HAP-1 (cell line): Measurements from ENCODE around the gene PBRM1.

ENCODE experiments used
- DNase-seq, 2 experiments: peaks; one replicate each; pipeline ENCODE4 v3.0.0-alpha.2; 2016 to 2020; ENCODE audit warnings: low spot score in 2 of 2
- H3K27me3 ChIP-seq: fragments of 250-450 bp; sonication (Bioruptor Pico); 2 replicates; pipeline ENCODE4 v1.5.1; 2020; ENCODE audit warnings: low read depth, mild to moderate bottlenecking, moderate library complexity
- H3K36me3 ChIP-seq: fragments of 250-450 bp; sonication (Bioruptor Pico); replicated peaks from 2 replicates; pipeline ENCODE4 v1.5.1; 2020; ENCODE audit warnings: mild to moderate bottlenecking
- H3K4me1 ChIP-seq: fragments of 250-450 bp; sonication (Bioruptor Pico); 2 replicates; pipeline ENCODE4 v1.5.1; 2020; ENCODE audit warnings: mild to moderate bottlenecking
- H3K4me3 ChIP-seq: fragments of 250-450 bp; sonication (Bioruptor Pico); 2 replicates; pipeline ENCODE4 v1.5.1; 2020; ENCODE audit warnings: mild to moderate bottlenecking, moderate library complexity
- H3K9me3 ChIP-seq: fragments of 250-450 bp; sonication (Bioruptor Pico); 2 replicates; pipeline ENCODE4 v1.5.1; 2020; ENCODE audit warnings: mild to moderate bottlenecking, moderate library complexity
- in situ Hi-C: fragments of 300-500 bp; cut with MboI; formaldehyde crosslinking; loops from 3 replicates; pipeline ENCODE4 v1.14.3; 2020; ENCODE audit warnings: low sequenced_read_pairs, inconsistent platforms, mixed read lengths

PBRM1 gene

DNA sequence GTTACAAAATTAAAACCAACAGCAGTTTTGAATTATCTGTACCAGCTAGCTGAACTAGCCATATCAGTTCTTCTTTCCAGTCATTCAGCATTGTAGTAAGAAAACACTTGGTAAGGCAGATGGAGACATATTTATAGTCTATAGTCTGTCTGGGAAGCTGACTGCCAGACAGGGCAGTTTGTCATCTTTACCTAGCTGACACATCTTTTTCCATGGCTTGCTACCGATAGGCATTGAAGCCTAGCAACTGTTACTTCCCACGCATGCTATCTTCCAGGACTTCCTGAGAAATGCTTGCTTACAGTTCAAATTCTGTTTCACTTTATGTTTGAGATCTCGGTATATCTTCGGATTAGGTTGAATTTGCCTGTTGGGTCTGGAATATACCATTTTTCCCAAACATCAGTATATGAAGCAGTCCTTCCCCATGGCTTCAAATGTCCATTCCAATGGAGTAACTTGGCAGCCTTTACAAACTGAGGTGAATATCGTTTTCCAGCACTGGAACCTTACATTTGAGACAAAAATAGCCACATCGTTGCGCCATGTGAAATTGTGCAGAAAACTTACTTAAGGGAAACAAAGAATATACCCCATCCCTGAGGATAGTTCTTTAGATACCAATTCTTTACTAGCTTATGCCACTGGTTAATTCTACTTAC, 8.9 kb upstream of the PBRM1 start:
- Histone ChIP-seq H3K27me3 (no peaks in the 10 kb centered on the region), H3K9me3 (no peaks in the 10 kb centered on the region), H3K4me3 (no peak overlapping the region), H3K4me1 (no peaks in the 10 kb centered on the region), H3K36me3 (peaks cover 82% of the 10 kb centered on the region)
- in situ Hi-C loops: loop anchor here (25.0 kb wide), 1 partner anchor 432 kb away; no protein-coding TSS in a partner anchor
- no peak for DNase-seq

DNA sequence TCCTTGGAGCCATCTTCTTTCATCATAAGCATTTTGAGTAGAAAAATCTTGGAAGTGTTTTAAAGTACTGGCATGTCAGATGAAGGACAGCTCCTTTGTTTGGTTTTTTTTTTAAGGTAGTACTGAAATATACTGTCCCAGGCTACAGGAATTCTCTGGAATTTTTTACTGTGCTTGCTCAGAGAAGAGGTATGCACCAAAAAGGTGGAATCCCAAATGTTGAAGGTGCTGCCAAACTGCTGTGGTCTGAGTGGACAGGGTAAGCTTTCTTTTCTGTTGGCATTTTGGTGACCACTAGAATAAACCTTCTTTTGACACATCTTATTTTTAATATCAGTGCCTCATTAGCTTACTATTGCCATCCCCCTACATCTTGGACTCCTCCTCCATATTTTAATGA, 7.4 kb upstream of the PBRM1 start:
- no peak for DNase-seq
- Histone ChIP-seq H3K4me3 (no peak overlapping the region), H3K9me3 (no peaks in the 10 kb centered on the region), H3K4me1 (peaks cover under 1% of the 10 kb centered on the region; the same call in 1 of the 2 replicates), H3K27me3 (no peaks in the 10 kb centered on the region), H3K36me3 (peaks cover 96% of the 10 kb centered on the region)
- in situ Hi-C loops: loop anchor here (25.0 kb wide), 1 partner anchor 431 kb away; no protein-coding TSS in a partner anchor

DNA sequence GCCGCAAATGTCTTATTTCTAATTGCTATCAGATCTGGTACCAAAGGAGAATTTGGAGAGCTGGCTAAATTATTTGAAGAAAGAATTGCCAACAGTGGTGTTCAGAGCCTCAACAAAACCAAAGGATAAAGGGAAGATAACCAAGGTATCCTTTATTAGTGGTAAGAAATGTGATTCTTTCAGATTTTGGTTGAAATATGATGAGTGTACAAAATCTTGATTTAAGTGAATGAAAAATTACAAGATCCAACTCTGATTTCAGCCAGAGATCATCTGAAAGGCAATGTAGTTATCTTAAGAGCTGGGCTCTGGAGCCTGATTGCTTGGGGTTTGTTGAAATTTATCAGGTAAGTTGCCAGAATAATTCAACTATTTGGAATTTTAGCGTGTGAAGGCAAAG, 4.8 kb upstream of the PBRM1 start:
- in situ Hi-C loops: loop anchor here (25.0 kb wide), 1 partner anchor 428 kb away; no protein-coding TSS in a partner anchor
- Histone ChIP-seq H3K4me1 (peaks cover 8% of the 10 kb centered on the region), H3K4me3 (no peak overlapping the region)

DNA sequence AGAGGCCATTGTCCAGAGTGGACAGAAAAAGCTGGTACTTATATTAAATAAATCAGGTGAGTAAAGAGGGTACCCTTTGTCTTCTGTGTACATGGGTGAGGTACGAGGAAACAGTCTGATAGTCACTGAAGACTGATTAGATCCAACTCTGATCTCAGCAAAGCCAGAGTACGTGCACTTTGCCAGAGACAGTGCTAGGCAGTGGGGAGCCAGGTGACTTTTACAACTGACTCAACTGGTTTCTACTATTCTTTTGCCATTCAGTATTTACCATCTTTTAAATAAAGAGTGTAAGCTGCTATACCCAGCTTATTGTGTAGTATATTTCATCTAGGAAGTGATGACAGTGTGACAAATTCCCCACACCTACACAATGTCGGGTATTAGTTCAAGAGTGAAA, 3.4 kb upstream of the PBRM1 start:
- DNase-seq: no peak
- in situ Hi-C loops: loop anchor here (10.0 to 25.0 kb wide), 2 partner anchors 154 to 427 kb away; partner anchors contain the start of genes NT5DC2 and UQCC5
- H3K9me3 ChIP-seq: no peaks in the 10 kb centered on the region
- H3K36me3 ChIP-seq: peaks cover 82% of the 10 kb centered on the region
- no peak overlapping the region for H3K4me3 ChIP-seq
- no peaks in the 10 kb centered on the region for H3K27me3 ChIP-seq
- H3K4me1 ChIP-seq: peaks cover 14% of the 10 kb centered on the region

More for the DNA sequence above, 4.8 kb upstream of the PBRM1 start:
- Histone ChIP-seq H3K9me3 (no peaks in the 10 kb centered on the region), H3K27me3 (no peaks in the 10 kb centered on the region), H3K36me3 (peaks cover 96% of the 10 kb centered on the region)
- DNase-seq: no peak

DNA sequence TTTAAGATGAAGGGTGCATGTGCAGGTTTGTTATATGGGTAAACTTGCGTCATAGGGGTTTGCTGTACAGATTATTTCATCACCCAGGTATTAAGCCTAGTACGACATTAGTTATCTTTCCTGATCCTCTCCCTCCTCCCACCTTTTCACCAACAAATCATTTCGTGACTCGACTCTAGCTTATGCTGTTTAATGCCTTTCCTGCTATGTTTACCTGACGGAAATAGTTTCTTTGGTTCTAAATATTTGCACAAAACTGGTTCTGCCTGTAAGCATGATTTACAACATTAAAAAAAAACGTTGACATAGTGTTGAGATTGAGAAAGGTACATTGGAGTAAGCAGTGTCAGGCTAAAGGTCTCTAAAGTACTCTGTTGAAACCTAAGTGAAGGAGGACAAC, 2.6 kb upstream of the PBRM1 start:
- in situ Hi-C loops: loop anchor here (10.0 to 25.0 kb wide), 2 partner anchors 153 to 426 kb away; partner anchors contain the start of genes NT5DC2 and UQCC5
- no peak overlapping the region for H3K4me3 ChIP-seq
- DNase-seq: no peak
- no peaks in the 10 kb centered on the region for H3K9me3 ChIP-seq
- H3K4me1 ChIP-seq: peaks cover 15% of the 10 kb centered on the region
- no peaks in the 10 kb centered on the region for H3K27me3 ChIP-seq
- H3K36me3 ChIP-seq: peaks cover 73% of the 10 kb centered on the region

DNA sequence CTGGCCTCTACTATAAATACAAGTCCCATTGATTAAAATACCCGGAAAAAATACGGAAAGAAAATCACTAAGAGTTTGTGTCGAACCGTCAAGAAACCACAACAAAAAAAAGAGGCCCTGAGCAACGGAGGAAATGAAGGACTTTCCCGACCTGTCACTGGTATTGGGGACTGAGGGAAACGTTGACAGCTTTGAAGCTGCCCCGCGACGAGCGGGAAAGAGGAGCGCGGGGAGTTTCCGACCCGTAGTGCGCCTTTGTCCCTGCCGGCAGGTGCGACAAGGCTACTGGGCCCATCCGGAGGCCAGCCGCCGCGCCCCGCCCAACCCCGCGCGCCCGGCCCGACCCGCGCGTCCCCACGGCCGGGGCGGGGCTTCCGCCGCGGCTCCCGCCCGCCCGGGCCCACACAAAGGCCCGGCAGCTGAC, 416 bp downstream of the PBRM1 start:
- in situ Hi-C loops: loop anchor here (10.0 to 25.0 kb wide), 2 partner anchors 150 to 423 kb away; partner anchors contain the start of genes NT5DC2 and UQCC5
- no peaks in the 10 kb centered on the region for H3K9me3 ChIP-seq
- H3K4me1 ChIP-seq: peaks cover 17% of the 10 kb centered on the region
- no peaks in the 10 kb centered on the region for H3K27me3 ChIP-seq
- DNase-seq: peak; percentile 79 to 89
- peak overlapping the region; percentile 58 for H3K4me3 ChIP-seq
- H3K36me3 ChIP-seq: peaks cover 44% of the 10 kb centered on the region

DNA sequence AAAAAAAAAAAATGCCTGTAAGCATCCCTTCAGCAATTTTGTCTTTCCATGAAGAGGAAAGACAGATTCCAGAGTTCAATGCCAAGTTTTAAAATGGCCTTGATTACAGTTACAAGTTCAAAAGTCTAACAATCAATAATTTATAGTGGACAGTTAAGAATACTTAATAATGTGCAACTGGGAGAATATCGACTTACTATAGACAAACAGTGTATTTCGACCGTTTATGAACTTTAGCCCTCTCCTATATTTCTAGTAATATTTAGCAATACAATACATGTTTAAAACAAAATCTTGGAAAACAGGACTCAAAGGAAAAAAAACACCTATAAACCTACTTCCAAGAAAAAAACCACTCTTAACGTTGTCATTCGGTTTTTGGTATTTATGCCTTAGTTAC, 1.5 kb downstream of the PBRM1 start:
- DNase-seq: no peak
- in situ Hi-C loops: loop anchor here (10.0 to 25.0 kb wide), 2 partner anchors 149 to 422 kb away; partner anchors contain the start of genes NT5DC2 and UQCC5
- no peaks in the 10 kb centered on the region for H3K9me3 ChIP-seq
- H3K27me3 ChIP-seq: no peaks in the 10 kb centered on the region
- H3K4me3 ChIP-seq: no peak overlapping the region
- peaks cover 17% of the 10 kb centered on the region for H3K4me1 ChIP-seq
- H3K36me3 ChIP-seq: peaks cover 37% of the 10 kb centered on the region

DNA sequence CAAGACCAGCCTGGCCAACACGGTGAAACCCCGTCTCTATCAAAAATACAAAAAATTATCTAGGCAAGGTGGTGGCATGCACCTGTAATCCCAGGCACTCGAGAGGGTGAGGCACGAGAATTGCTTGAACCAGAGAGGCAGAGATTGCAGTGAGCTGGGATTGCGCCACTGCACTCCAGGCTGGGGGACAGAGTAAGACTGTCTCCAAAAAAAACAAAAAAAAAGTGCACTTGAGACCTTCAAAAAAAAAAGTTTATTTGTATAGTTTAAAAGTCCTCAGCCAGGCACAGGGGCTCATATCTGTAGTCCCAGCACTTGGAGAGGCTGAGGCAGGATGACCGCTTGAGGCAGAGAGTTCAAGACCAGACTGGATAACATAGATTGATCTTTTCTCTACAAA, 2.1 kb downstream of the PBRM1 start:
- Histone ChIP-seq H3K4me3 (no peak overlapping the region), H3K27me3 (no peaks in the 10 kb centered on the region), H3K36me3 (peaks cover 37% of the 10 kb centered on the region), H3K9me3 (no peaks in the 10 kb centered on the region), H3K4me1 (peaks cover 17% of the 10 kb centered on the region)
- in situ Hi-C loops: loop anchor here (10.0 to 25.0 kb wide), 2 partner anchors 149 to 421 kb away; partner anchors contain the start of genes NT5DC2 and UQCC5
- DNase-seq: no peak

DNA sequence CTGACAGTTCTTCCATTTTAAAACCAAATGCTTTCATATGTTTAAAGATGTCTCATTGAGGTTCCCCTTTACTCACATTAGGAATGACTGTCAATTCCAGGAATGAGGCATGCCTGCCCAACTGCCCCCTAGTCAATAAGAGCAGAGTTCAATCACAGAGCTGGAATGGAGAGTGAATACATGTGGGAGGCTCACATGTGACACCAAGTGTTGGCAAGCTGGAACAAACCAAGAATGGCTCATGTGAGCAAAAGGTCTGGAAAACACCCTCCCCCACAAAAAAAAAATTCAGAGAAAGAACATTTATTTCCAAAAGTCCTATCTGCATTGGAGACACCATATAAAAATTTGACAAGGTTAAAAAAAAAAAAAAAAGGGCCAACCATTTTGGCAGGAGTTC, 3.7 kb downstream of the PBRM1 start:
- Histone ChIP-seq H3K27me3 (no peaks in the 10 kb centered on the region), H3K9me3 (no peaks in the 10 kb centered on the region), H3K4me1 (peaks cover 9% of the 10 kb centered on the region), H3K4me3 (no peak overlapping the region), H3K36me3 (peaks cover 34% of the 10 kb centered on the region)
- DNase-seq: peak; percentile 36 to 50
- in situ Hi-C loops: loop anchor here (10.0 to 25.0 kb wide), 2 partner anchors 147 to 420 kb away; partner anchors contain the start of genes NT5DC2 and UQCC5

DNA sequence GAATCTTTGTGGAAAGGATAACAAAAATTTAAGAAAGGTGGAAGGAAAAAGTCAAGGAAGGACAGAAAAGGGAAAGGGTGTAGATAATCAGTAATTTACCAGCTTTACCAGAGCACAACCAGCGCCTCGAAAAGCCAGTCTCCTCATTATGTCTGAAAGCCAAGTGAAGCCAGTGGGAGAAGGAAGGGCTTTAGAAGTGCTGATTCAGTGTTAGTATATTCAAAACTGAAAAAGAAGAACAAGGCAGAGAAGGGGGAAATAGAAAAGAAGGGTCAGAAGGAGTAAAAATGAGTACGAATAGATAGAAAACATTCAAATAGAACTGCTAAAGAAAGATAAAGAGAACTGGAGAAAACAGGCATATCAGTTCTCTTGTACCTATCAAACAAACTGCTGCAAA, 4.1 kb downstream of the PBRM1 start:
- Histone ChIP-seq H3K36me3 (peaks cover 34% of the 10 kb centered on the region), H3K27me3 (no peaks in the 10 kb centered on the region), H3K4me3 (no peak overlapping the region), H3K4me1 (peaks cover 9% of the 10 kb centered on the region), H3K9me3 (no peaks in the 10 kb centered on the region)
- no peak for DNase-seq
- in situ Hi-C loops: loop anchor here (10.0 to 25.0 kb wide), 2 partner anchors 147 to 419 kb away; partner anchors contain the start of genes NT5DC2 and UQCC5

DNA sequence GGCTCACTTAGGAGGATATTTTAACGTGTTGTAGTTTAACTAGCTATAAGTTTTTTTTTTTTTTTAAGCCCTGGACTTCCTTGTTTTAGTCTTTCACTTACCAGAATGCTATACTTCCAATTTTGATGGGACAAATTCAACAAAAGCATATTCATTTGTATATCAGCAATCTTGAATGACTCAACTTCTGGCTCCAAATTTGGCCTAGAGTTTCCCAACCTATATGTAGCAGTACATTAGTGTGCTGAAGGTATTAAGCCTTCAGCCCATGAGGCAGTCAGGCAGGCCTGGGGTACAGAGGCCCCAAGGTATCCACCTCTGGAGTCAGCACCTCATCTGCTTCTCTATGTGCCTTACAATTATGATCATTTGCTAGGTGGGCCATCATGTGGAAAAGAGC, 5.9 kb downstream of the PBRM1 start:
- no peaks in the 10 kb centered on the region for H3K9me3 ChIP-seq
- in situ Hi-C loops: loop anchor here (10.0 to 25.0 kb wide), 2 partner anchors 145 to 418 kb away; partner anchors contain the start of genes NT5DC2 and UQCC5
- no peak for DNase-seq
- H3K4me1 ChIP-seq: peaks cover 9% of the 10 kb centered on the region
- peaks cover 37% of the 10 kb centered on the region for H3K36me3 ChIP-seq
- H3K4me3 ChIP-seq: no peak overlapping the region
- H3K27me3 ChIP-seq: no peaks in the 10 kb centered on the region

DNA sequence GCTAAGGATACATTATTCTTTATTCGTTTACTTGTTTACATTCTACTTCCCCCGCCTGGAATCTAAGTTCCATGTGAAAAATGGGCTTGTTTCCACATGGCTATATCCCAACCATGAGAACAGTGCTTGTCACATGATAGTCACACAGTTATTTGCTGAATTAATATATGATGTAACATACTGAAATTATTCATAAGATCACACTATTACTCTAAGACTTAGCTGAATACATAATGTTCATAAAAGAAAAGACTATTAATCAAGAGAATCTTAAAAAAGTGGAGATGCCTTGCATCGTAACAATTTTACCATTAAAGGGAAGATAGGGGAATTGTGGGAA, 6.5 kb downstream of the PBRM1 start:
- DNase-seq: no peak
- Histone ChIP-seq H3K4me3 (no peak overlapping the region), H3K9me3 (no peaks in the 10 kb centered on the region), H3K4me1 (peaks cover 3% of the 10 kb centered on the region; the same call in 1 of the 2 replicates), H3K27me3 (no peaks in the 10 kb centered on the region), H3K36me3 (peaks cover 37% of the 10 kb centered on the region)
- in situ Hi-C loops: loop anchor here (25.0 kb wide), 1 partner anchor 417 kb away; no protein-coding TSS in a partner anchor

DNA sequence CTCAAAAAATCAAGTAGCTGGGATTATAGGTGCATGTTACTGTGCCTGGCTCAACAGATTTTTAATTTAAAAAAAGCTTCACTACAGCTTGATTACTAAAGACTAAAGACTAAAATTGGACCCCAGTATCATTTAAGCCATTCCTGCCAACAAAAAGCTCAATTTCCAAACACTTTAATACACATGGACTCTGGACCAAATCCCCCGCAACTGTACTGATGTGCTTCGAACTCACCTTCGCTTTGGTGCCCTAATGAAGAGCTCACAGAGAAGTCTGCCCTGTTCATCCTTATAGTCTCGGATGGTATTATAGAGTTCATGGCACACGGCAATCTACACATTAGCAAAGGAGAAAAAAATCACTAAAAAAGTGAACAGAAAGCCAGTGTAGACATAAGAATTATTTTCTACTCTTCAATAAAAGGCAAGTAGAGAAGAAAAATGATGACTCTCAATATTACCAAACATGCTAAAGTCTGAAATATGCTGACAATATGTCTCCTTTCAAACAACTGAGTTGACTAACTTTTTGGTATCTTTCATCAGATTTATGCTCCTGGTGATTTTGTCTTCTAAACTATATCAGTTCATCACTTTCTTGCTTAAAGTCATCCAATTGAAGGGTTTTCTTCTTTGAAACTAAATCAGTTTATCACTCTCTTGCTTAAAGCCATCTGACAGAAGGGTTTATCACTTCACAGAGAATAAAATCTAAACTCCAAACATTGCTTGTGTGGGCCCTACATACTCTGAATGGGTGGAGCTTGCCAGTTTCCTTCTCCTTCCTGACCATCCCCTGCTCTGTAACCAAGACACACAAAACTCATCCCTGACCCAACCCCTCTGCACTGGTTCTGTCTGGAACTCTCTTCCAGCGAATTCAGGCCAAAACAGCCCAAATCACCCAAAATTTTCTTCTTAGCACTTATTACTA, 7.2 kb downstream of the PBRM1 start:
- Histone ChIP-seq H3K4me3 (no peak overlapping the region), H3K36me3 (peaks cover 37% of the 10 kb centered on the region), H3K4me1 (0 out of 2 replicates have a peak, but pooled peaks cover 2% of the 10 kb centered on the region), H3K27me3 (no peaks in the 10 kb centered on the region), H3K9me3 (no peaks in the 10 kb centered on the region)
- in situ Hi-C loops: loop anchor here (25.0 kb wide), 1 partner anchor 416 kb away; no protein-coding TSS in a partner anchor
- no peak for DNase-seq
